Colonic mucosa (tissue), 4 donors: Measurements from ENCODE around the gene ARL2. TPM values are rescaled to one million over a fixed set of nuclear protein-coding genes. Genes with fewer than 3 reads are reported as not detected.

Experiments
- DNase-seq: peaks from one replicate; pipeline ENCODE4 v3.0.0-alpha.2; 2020
- H3K27ac ChIP-seq: fragments of 200-600 bp; one replicate; pipeline ENCODE4 v1.8.0; 2021
- H3K27me3 ChIP-seq: fragments of 200-600 bp; one replicate; pipeline ENCODE4 v1.8.0; 2021
- H3K36me3 ChIP-seq: fragments of 200-600 bp; one replicate; pipeline ENCODE4 v1.8.0; 2021
- H3K4me1 ChIP-seq: fragments of 200-600 bp; one replicate; pipeline ENCODE4 v1.8.0; 2021; ENCODE audit warnings: mild to moderate bottlenecking
- H3K4me3 ChIP-seq: fragments of 200-600 bp; one replicate; pipeline ENCODE4 v1.8.0; 2021
- H3K9ac ChIP-seq, 2 donors: one replicate each; pipeline ENCODE4 v1.7.0; 2013; ENCODE audit warnings: control low read depth in 2 of 2, low read depth in 2 of 2, low read length in 2 of 2
- H3K9me3 ChIP-seq: fragments of 200-600 bp; one replicate; pipeline ENCODE4 v1.8.0; 2021
- CTCF ChIP-seq: fragments of 200-600 bp; IDR thresholded peaks from one replicate; pipeline ENCODE4 v1.8.0; 2022; ENCODE audit warnings: antibody characterized with exemption, mild to moderate bottlenecking
- intact Hi-C: fragments of 100-400 bp; cut with DNase I; formaldehyde crosslinking; loops from one replicate; pipeline ENCODE4 v1.14.1; 2022
- microRNA-seq: library from miRNA; unstranded; fragments of <30 nt; microRNA quantifications from one replicate; pipeline ENCODE4, GENCODE V29; 2019
- total RNA-seq, 2 donors: library from RNA; stranded (reverse); fragmentation: NEBNext Ultra II Directional in 1 of 2; extraction: Animal tissue kit (Norgen Biotek cat#: 25700) in 1 of 2; gene quantifications; one replicate each; pipeline ENCODE4 v1.2.1, GENCODE V29; 2021
- donor health status: healthy.
- donor health status: DM: no; HTN: no; CAD: no.
- donor health status: DM: no; HTN: no; CAD: no.

ARL2 gene
- total RNA-seq, 2 donors from 2014 or later, result 81.9 to 102 TPM

GRCh38 chr11:65066805-65067291 is 52.9 kb downstream of the ARL2 start:
- no peak for DNase-seq
- intact Hi-C loops, result no loop called here
- Histone ChIP-seq H3K27me3 (no peaks in the 10 kb centered on the region), H3K9ac (no peak overlapping the region), H3K4me1 (no peaks in the 10 kb centered on the region), H3K9me3 (no peaks in the 10 kb centered on the region), H3K4me3 (no peak overlapping the region), H3K27ac (no peak overlapping the region), H3K36me3 (no peaks in the 10 kb centered on the region)
- TF ChIP-seq CTCF, result no peak

- DNase-seq, result no peak
- intact Hi-C loops, result no loop called here
- no peaks in the 10 kb centered on the region for H3K9me3 ChIP-seq
- H3K27me3 ChIP-seq, result no peaks in the 10 kb centered on the region
- H3K4me1 ChIP-seq, result no peaks in the 10 kb centered on the region
- no peak for TF ChIP-seq CTCF
- H3K4me3 ChIP-seq, result no peak overlapping the region
- H3K36me3 ChIP-seq, result no peaks in the 10 kb centered on the region
- H3K27ac ChIP-seq, result no peak overlapping the region
- no peak overlapping the region for H3K9ac ChIP-seq
Observed at GRCh38 chr11:65067446-65067845, 53.5 kb downstream of the ARL2 start.

GRCh38 chr11:65069217-65069616 is 55.3 kb downstream of the ARL2 start:
- intact Hi-C loops, result no loop called here
- no peaks in the 10 kb centered on the region for H3K27me3 ChIP-seq
- H3K27ac ChIP-seq, result no peak overlapping the region
- no peak for TF ChIP-seq CTCF
- DNase-seq, result no peak
- H3K9ac ChIP-seq, result no peak overlapping the region
- H3K4me3 ChIP-seq, result no peak overlapping the region
- no peaks in the 10 kb centered on the region for H3K4me1 ChIP-seq
- no peaks in the 10 kb centered on the region for H3K9me3 ChIP-seq
- no peaks in the 10 kb centered on the region for H3K36me3 ChIP-seq

Small RNAs within 50 kb of the gene (microRNA-seq; reads per million reads assigned to microRNA genes)
- not detected for gene MIR6879

Other genes starting within 250 kb of the ARL2 start
- 100 to 1,000 TPM; 164 to 220 TPM for gene SF1, start 235.6 kb upstream of the ARL2 start, total RNA-seq
- 10 to 100 TPM in 1 of 2 donors, 1 to 10 TPM in 1; 9.2 to 13.3 TPM for gene MAP4K2, start 210.9 kb upstream of the ARL2 start, total RNA-seq
- 10 to 100 TPM; 21.1 to 45.5 TPM for gene MEN1, start 203.6 kb upstream of the ARL2 start, total RNA-seq
- 10 to 100 TPM; 29.3 to 41.6 TPM for gene CDC42BPG, start 169.5 kb upstream of the ARL2 start, total RNA-seq
- 10 to 100 TPM; 66.5 to 72.3 TPM for gene EHD1, start 135.5 kb upstream of the ARL2 start, total RNA-seq
- gene ATG2A, start 97.0 kb upstream of the ARL2 start, total RNA-seq, result 10 to 100 TPM; 30.6 to 32.8 TPM
- gene PPP2R5B, start 89.5 kb upstream of the ARL2 start, total RNA-seq, result 10 to 100 TPM; 18.6 to 36.1 TPM
- gene GPHA2, start 78.3 kb upstream of the ARL2 start, total RNA-seq, result not detected
- gene MAJIN, start 42.1 kb upstream of the ARL2 start, total RNA-seq, result not detected
- 10 to 100 TPM; 14.1 to 20.7 TPM for gene BATF2, start 17.2 kb upstream of the ARL2 start, total RNA-seq
- gene SNX15, start 13.3 kb downstream of the ARL2 start, total RNA-seq, result 10 to 100 TPM; 37.7 to 53.8 TPM
- gene SAC3D1, start 27.1 kb downstream of the ARL2 start, total RNA-seq, result 10 to 100 TPM; 12.9 to 26.7 TPM
- 10 to 100 TPM; 10.5 to 30.8 TPM for gene NAALADL1, start 44.4 kb downstream of the ARL2 start, total RNA-seq
- gene CDCA5, start 69.9 kb downstream of the ARL2 start, total RNA-seq, result 10 to 100 TPM in 1 of 2 donors, 1 to 10 TPM in 1; 9.7 to 51.7 TPM
- 10 to 100 TPM; 43.2 to 54.3 TPM for gene ZFPL1, start 70.1 kb downstream of the ARL2 start, total RNA-seq
- 100 to 1,000 TPM; 147 to 159 TPM for gene VPS51, start 82.1 kb downstream of the ARL2 start, total RNA-seq
- 10 to 100 TPM; 26.6 to 40.0 TPM for gene TM7SF2, start 97.7 kb downstream of the ARL2 start, total RNA-seq
- 10 to 100 TPM in 1 of 2 donors, 1 to 10 TPM in 1; 8.1 to 17.3 TPM for gene ZNHIT2, start 103.5 kb downstream of the ARL2 start, total RNA-seq
- 100 to 1,000 TPM; 752 to 950 TPM for gene FAU, start 108.0 kb downstream of the ARL2 start, total RNA-seq
- 10 to 100 TPM; 60.7 to 72.3 TPM for gene MRPL49, start 108.2 kb downstream of the ARL2 start, total RNA-seq
- 10 to 100 TPM; 64.3 to 66.0 TPM for gene SYVN1, start 120.4 kb downstream of the ARL2 start, total RNA-seq
- not detected for gene SPDYC, start 156.1 kb downstream of the ARL2 start, total RNA-seq
- 100 to 1,000 TPM; 325 to 416 TPM for gene CAPN1, start 167.8 kb downstream of the ARL2 start, total RNA-seq
- gene POLA2, start 247.8 kb downstream of the ARL2 start, total RNA-seq, result 10 to 100 TPM in 1 of 2 donors, 1 to 10 TPM in 1; 5.9 to 28.0 TPM